GM12801 (cell line): ENCODE measurements around the gene TCF7L1.

Source experiments
- TF ChIP-seq, protein P1 (sequence below): IDR thresholded peaks from one replicate; pipeline ENCODE4 v1.5.1; 2011; ENCODE audit warnings: control low read depth; ENCODE audit not compliant: insufficient read length; ENCODE audit errors: extremely low read depth

The TCF7L1 gene

DNA sequence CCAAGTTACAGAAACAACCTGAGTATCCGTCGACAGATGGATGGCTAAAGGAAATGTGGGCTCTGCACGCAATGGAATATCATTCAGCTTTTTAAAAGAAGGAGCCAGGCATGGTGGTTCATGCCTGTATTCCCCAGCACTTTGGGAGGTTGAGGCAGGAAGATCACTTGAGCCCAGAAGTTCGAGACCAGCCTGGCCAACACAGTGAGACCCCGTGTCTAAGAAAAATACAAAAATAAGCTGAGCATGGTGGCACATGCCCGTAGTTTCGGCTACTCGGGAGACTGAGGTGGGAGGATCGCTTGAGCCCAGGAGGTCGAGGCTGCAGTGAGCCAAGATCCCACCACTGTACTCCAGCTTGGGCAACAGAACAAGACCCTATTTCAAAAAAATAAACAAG is 34.3 kb downstream of the TCF7L1 start:
- TF ChIP-seq, protein P1, sequence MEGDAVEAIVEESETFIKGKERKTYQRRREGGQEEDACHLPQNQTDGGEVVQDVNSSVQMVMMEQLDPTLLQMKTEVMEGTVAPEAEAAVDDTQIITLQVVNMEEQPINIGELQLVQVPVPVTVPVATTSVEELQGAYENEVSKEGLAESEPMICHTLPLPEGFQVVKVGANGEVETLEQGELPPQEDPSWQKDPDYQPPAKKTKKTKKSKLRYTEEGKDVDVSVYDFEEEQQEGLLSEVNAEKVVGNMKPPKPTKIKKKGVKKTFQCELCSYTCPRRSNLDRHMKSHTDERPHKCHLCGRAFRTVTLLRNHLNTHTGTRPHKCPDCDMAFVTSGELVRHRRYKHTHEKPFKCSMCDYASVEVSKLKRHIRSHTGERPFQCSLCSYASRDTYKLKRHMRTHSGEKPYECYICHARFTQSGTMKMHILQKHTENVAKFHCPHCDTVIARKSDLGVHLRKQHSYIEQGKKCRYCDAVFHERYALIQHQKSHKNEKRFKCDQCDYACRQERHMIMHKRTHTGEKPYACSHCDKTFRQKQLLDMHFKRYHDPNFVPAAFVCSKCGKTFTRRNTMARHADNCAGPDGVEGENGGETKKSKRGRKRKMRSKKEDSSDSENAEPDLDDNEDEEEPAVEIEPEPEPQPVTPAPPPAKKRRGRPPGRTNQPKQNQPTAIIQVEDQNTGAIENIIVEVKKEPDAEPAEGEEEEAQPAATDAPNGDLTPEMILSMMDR = no peak

DNA sequence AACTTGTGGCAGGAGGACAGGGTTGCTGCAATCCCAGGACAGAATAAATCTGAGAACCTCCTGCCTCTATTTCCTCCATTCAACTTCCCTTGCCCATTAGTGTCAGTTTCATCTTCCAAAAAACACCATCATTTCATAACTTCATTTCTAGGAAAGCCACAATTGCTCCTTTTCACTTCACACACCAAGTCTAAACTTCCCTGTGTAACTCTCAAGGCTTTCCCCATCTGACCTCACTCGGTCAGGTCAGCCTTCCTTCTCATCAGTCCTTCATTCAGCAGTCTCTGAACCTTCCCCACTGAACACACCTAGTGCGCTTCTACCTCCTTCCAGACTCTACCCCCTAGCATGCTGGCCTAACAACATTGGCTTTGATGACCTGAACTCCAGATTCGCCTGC is 35.8 kb downstream of the TCF7L1 start:
- TF ChIP-seq, protein P1 = no peak

DNA sequence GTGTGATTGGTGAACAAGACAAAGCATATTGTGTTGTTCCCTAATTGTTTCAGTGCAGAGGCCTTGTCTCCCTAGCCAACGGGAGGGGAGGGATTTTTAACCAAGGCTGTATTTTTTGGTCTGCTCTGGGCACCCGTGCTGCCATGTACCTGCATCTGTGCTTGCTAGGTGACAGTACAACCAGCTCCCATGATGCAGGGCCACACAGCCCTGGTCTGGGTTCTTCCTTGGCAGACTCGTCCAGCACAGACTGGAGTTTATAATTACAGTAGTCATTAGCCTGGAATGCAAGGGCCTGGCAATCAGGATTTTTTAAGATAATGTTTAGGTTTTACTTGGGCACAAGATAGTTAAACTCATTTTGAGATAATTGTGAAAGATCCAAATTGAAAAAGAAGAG is 36.4 kb downstream of the TCF7L1 start:
- TF ChIP-seq, protein P1 = no peak

DNA sequence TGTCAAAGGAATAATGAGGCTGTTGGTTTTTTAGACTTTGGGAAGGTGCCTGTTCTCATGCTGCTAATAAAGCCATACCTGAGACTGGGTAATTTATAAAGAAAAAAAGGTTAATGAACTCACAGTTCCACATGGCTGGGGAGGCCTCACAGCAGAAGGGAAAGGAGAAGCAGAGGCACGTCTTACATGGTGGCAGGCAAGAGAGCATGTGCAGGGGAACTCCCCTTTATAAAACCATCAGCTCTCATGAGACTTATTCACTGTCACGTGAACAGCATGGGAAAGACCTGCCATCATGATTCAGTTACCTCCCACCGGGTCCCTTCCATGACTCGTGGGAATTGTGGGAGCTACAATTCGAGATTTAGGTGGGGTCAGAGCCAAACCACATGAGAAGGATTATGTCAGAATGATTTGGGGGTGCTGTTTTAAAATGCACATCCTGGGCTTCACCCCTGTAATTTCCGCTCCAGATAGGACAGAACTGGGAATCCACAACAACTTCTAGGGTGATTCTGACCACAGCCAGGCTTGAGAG is 37.8 kb downstream of the TCF7L1 start:
- TF ChIP-seq, protein P1 = no peak

DNA sequence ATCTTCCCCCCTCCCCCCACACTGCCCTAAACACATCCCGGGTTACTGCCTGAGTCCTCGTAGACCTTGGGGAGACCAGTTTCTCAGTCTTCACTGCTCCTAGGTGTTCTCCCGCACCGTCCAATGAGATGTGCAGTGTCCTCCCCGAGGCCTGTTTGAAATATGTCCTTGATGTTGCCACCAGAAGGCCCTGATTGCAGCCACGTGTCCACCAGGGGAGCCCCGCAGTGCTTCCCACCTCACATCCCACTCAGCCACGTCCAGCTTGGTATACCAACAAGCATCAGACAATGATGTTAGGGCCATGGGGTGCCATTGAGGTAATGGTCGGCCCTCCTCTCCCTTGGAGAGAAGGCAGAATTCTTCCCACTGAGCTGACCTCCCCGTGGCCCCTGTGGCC is 38.7 kb downstream of the TCF7L1 start:
- TF ChIP-seq, protein P1 = no peak

DNA sequence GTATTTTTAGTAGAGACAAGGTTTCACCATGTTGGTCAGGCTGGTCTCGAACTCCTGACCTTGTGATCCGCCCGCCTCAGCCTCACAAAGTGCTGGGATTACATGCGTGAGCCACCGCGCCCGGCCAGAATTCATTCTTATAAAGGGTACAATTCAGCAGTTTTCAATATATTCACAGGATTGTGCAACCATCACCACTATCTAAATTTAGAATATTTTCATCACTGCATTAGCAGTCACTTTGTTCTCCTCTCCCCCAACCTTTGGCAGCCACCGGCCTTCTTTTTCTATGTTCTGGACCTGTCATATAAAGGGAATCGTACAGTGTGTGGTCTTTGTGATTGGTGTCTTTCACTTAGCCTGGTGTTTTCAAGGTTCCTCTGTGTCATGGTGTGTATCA is 40.7 kb downstream of the TCF7L1 start:
- TF ChIP-seq, protein P1 = no peak

DNA sequence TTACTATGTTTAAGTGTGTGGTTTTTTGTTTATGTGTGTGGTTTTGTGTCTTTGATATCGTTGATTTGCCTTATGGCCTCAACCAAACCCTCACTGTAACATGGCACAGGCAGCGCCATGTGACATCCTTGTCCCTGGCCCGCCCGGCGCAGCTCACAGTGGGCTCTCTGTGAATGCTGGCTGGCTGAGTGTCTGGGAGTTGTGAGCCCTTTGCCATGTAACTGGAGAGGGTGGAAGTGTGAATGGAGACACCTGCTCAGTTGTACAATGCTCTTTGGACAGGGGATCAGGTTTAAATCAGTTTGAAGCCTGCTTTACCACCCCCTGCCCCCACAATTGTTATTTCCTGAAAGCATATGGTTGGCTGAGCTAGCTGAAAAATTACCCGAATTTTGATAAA is 41.8 kb downstream of the TCF7L1 start:
- TF ChIP-seq, protein P1 = no peak
